NCI-H2196 (cell line): ENCODE measurements around the gene GDAP2.

Source experiments
- DNase-seq: peaks from one replicate; lab custom pipeline; 2025; ENCODE audit not compliant: unreplicated experiment; lab: John Stamatoyannopoulos, UW

Gene GDAP2

DNA sequence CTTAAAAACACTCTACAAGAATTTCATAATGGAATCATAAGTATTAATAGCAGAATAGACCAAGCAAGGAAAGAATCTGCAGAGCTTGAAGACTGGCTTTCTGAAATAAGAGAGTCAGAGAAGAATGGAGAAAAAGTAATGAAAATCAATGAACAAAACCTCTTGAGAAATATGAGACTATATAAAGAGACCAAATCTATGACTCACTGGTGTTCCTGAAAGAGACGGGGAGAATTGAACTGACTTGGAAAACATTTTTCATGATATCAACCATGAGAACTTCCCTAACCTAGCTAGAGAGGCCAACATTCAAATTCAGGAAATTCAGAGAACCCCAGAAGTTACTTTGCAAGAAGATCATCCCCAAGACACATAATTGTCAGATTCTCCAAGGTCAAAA is 85.6 kb downstream of the GDAP2 start:
- DNase-seq = no peak

DNA sequence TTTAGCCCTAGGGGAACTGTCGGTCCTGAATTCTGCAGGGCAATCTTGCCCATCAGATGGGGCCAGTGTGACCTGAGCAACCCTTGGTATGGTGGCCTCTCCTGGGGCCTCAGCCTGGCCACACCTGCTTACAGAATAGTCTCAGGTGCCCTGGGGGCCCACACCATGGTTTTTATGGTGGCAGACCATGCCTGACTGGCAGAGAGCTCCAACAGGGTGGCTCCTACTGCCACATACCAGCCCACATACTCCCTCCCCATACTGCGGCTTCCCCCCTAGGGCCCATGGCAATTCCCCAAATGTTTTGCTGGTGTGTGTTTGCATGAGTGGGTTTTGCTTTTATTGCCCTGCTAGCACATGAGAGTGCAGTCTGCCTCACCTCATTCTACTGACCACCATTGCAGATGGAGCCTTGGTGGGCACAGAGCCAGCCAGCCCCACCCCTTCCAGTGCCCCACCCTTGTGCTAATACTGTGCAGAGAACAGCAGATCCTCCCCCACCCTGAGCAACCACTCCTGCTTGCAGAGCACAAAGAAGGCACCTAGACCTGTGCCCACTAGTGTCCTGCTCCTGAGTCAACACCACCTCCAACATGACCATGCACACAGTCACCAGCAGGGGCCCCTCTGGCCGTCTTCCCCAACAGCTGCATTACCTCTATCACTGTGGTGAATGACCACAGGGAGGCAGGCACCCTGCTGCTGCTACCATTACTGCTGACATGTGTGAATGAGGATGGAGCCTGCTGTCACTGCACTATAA is 86.8 kb downstream of the GDAP2 start:
- DNase-seq = no peak

DNA sequence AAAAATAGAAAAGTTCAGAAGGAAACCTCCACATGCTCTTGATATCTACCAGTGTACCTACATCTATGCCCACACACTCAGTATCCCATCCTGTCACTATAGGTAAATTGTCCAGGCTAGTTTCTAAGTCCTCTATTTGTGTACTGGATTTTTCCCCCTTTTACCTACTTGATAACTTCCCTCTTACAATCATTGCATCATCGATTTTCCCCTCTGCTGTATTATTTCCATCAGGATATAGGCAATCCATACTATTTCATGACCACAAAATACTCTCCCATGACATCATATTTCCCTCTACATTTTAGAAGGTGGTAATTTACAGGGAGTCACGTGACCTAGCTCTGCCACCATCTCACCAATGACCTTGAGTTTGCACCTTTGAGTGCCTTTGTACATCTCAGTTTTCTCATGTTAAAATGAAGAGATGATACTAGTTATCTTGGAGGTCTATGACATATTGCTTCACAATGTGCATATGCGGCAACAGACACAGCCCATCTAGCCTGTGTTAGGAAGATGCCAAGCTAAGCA is 88.2 kb downstream of the GDAP2 start:
- DNase-seq = no peak

DNA sequence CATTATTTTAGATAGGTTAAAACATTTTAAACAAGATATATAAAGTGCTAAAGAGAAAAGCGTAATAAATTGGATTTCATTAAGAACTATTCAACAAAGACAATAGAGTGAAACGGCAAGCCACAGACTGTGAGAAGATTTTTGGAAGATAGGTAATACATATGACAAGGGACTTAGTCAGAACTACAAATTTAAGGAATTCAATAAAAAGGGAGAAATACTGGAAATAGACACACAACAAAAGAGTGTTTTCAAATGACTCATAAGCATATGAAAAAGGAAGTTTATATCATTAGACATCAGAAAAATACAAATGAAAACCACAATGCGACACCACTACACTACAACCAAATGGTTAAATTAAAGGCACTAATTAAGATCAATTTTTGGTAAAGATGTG is 90.5 kb downstream of the GDAP2 start:
- no peak for DNase-seq

DNA sequence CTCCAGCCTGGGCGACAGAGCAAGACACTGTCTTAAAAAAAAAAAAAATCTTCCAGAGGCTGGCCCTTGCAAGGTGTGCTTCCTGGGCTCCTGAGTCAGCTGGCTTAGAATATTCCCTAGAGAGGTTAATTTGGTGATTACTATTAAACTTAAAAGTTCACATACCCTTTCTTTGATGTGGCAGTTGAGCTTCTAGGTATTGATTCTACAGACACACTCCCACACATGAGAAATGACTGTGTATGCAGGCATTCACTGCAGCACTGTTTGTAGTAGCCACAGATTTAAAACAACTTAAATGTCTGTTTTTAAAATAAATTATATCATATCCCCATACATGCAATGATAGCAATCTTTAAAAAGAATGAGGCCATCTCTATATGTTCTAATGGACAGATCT is 93.4 kb downstream of the GDAP2 start:
- DNase-seq = no peak

DNA sequence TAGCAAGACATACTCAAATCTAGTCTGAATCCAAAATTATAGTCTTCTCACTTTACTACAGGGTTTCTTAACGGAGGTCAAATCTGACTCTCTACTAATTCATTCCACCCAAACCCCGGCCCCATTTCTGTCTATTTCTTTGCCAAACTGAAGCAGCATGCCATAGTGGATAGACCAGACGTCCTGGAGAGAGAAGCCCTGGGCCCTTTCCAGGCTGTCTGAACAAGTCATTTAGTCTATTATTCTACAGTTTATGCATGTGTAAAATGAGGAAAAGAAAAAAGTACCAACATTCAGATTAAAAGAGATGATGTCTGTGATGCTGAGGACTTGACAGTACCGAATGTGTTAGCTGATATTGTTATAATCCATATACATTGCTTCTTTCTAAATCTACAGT is 95.0 kb downstream of the GDAP2 start:
- DNase-seq = no peak

DNA sequence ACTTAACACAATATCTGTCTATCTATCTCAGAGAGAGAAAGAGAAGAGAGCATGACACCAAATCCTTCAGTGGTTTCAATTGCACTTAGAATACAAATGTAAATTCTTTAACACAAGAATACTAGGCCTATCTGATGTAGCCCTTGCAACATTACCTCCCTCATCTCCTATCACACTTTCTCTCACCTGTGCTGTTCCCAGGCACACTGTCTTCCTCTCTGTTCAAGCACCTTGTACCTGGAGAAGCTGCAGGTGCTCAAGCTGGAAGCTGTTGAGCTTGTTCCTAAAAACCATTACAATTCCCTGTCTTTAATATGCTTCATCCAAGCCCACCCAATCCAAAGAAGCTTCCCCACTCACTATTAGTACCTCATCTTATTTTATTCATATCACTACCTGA is 97.0 kb downstream of the GDAP2 start:
- no peak for DNase-seq

DNA sequence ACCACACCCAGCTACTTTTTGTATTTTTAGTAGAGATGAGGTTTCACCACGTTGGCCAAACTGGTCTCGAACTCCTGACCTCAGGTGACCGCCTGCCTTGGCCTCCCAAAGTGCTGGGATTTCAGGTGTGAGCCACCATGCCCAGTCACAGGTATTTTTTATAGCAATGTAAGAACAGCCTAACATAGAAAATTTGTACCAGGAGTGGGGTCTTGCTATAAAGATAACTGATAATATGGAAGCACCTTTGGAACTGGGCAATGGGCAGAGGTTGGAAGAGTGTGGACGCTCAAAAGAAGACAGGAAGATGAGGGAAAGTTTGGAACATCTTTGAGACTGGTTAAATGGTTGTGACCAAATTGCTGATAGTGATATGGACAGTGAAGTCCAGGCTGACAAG is 99.2 kb downstream of the GDAP2 start:
- no peak for DNase-seq

DNA sequence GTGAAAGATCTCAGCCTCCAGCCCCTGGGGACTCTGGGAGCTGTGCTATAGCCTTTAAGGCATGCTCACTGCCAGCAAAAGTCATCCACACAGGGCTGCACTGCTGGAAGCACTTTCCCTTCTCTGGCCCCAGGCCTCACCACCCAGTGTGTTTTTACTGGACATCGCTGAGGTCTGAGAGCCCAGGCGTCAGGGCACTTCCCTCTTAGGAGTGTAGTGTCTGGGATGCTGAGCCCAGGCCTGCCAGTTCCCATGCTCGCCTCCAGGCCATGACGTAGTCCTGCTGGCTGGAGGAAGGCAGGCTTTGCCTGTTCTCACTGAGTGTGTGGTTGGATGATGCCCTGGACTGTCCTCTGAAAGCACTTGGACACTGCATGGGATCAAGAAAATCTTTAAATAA is 101.2 kb downstream of the GDAP2 start:
- DNase-seq = no peak

DNA sequence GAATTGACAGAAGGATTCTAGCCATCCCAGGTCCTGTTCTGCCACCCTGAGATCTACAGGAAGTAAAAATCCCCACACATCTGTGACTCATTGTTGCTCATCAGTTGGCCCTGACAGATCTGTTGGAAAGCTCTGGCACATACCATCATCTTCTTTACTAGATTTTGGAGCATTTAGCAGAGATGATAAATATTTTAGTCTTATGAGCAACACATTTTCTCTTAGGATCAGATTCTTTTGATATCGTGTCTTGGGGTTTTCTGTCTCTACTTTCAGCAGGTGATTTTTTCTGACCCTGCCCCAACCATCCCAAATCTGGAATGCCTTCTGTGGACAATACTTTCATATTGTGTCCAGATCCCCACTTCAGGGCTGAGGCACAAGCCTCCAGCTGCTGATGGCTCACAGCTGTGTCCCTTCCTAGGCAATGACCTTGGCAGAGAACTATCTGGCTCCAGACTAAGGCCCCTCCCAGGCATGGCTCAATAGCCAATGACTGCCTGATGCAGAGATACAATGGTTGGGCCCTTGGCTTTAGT is 102.8 kb downstream of the GDAP2 start:
- DNase-seq = no peak

DNA sequence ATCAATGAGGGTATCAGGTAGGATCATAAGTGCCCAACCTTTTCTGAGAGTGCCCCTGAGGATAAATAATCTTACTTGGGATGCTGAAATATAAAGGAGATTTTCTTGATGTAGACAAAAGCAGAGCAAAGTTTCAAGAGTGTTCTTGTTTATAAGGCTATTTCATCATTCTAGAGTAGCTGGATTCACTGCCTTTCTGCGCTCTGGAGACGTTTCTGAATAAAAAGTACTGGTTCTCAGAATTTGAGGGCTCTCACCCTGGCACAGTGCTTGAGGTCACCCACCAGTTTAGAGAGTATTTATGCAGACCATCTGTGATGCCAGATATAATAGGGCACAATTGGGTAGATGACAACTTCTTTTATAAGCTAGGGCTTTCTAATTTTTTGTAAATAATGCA is 103.3 kb downstream of the GDAP2 start:
- DNase-seq = no peak

DNA sequence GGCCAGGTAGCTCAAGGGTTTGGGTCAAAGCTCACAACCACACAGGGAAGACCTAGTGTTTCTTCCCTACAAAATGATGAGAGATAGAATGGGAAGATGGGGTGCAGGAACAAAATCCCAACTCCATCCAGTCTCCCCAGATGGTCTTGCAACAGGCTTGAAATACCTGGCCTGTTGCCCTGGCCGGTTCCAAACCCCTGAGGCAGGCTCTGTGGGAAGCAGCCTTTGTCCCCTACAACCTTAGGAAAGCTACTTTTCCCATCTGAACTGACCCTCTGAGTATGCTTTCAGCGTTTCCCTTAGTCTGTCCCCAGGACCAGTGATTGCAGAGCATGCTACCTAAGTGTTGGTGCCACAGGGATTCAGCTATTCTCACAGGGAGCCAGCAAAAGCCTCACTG is 104.0 kb downstream of the GDAP2 start:
- DNase-seq = no peak

DNA sequence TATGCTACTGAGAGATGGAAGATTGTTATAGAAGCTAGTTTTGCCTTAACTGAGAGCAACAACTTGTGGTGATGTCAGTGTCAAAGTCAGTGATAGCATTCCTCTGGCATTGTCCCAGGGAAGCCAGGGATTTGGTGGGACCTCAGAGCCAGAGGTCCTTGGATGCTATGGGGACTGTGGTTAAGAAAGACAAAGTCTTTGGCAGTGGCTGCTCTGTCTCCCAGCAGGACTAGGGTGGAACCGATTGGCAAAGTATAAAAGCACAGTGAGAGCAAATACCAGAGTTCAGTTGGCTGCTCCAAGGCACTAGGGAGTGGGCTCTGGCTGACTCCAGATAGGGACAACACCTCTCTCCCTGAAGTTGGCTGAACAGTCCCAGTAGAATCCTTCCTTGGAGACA is 104.8 kb downstream of the GDAP2 start:
- DNase-seq = no peak

DNA sequence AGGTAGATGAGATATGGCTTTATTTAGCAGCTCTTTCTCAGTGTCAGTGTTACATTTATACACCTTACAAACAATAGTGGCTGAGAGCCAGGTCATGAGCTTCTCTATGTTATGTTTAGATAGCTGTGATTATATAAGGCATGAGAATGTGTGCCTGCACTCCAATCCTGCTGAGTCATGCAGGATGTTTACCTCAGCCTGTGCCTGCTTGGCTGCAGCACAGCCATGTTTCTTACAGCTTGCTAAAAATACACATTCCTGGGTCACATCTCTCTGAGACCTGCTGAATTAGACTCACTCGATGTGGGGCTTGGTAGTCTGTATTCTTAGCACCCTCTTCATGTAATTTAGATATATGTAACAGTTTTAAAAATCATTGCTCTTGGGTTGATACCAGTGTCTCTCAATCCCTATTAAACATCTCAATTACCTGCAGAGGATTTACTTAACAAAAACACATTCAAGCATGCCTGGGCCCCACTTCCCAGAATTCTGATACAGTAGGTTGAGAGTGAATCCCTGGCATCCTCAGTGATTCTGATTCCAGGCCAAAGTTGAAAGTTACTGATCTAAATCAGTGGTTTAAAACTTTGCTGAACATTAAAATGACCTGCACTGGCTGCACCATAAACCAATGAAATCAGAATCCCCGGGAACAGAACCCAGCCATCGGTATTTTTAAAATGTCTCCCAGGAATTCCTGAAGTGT is 107.5 kb downstream of the GDAP2 start:
- DNase-seq = no peak

DNA sequence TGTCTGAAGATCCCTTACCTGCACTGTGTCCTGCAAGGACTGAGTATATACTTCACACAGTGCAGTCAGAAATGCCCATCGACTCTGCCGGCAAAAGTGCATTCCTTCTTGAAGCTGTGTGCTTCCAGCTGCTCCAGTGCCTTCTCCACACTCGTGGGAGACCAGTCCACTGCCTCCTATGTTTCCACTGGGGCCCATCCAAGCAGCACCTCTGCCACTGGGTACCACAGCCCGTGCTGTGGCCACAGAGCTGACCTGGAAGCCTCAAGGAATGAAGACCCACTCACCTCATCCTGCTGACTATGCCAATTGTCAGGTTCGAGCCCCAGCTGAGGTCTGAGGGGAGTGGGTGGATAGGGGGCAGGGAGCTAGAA is 108.1 kb downstream of the GDAP2 start:
- no peak for DNase-seq

DNA sequence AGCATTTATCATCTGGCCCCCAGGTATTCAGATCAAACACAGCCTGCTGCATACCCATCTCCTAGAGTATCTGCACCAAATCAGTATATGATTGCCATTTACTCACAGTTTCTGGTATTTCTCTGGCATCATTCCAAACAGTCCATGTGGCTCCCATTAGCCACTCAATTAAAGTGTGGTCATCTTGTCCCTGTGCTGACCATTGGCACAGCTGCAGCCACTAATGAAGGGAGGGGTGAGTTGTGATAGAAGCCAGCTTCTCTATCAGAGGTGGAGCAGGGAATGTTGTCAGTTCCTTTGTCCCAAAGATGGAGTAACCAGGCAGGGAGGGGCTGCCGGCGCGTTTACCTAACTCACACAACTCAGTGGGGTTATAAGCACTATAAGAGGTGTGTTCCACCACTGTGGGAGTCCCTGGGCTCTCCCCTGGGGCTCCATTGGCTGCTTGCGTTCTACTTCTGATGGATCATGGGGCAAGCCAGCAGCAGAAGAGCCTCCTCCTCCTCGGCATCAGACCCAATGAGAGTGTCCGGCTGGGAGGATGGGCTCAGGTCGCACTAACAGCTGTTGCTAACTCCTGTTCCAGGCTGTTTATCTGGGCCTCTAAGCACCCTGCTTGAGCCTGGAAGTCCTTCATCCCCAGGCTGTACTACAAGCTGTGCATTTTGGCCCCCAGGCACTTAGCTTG is 108.6 kb downstream of the GDAP2 start:
- no peak for DNase-seq

DNA sequence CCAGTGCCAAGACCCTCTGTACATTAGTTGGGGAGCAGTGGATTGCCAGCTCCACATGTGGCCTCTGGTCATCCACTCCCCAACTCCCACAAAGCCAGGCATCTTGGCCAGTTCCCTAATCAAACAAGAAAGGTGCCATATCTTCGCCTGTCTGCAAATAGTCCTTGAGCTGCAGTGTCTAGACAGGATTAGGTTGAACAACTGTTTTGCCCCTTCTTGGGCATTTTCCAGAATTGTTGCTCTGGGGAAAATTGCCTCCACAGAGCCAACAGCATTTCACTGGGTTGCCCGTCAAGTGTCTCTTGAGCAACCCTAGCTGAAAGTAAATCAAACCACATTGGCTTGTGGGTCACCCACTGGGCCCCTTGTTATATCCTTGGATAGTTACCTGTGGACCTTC is 109.3 kb downstream of the GDAP2 start:
- DNase-seq = no peak

DNA sequence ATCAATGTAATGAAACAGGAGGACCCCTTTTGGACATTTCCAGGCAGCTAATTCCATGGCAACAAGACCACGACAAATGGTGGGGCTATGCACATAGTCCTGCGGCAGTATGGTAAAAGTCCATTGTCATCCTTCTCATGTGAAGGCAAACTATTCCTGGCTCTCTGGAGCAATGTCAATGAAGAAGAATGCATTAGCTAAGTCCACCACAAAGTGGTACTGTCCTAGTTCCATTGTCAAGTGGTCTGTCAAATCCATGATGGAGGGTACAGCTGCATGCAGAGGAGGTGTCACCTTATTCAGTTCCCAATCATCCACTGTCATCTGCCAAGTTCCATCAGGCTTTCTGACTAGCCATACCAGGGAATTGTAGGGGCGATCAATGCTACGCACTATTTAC is 110.1 kb downstream of the GDAP2 start:
- DNase-seq = no peak

DNA sequence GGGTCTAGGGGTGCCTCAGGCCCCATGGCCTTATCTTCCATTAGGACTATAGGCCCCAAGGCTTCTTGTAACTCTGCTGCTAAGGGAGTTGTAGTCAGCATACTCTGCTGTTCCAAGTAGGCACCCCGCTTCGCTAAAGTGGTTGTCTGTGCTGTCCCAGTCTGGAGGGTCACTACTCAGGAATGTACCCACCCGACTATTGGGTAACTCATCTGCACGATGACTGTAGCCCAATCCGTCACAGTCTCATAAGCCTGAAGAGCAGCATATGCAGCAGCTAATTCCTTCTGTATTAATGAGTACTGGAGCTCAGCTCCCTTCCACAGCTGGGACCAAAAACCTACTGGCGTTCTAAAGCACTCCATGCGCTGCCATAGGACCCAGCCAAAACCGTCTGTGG is 111.0 kb downstream of the GDAP2 start:
- DNase-seq = no peak

DNA sequence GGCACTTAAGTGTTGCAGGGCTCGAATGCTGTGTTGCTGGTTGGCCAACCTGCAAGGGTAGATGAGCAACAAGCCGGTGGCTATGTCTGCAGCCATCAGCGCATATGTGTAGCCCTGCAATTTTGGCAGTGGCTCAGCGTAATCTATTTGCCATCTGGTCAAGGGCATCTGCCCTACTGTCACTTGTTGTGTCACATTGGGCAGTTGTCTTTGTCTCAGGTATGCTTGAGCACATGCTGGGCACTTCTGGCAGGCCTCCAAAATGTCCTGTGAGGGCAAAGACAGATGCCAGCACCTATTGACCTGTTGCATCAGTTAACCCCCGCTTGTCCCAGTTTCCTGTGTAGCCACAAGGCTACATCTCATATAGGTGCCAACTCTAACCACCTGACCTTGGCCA is 111.8 kb downstream of the GDAP2 start:
- DNase-seq = no peak

DNA sequence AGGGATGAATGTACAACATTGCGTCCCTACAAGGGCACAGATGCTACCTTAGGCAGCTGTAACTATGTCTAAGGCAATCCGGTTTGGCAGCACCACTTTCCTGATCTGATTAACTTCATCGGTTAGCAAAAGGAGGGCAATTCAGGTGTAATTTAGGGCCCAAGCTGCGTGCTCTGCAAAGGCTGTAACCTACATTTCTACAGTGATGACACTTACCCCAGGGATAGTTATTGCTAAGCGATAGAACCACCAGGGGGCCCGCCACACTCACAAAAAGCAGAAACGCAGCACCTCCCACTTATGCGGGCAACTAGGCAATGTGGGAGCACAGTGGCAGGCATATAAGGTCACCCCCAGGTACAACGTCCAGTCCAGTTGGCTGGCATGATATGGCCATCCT is 113.5 kb downstream of the GDAP2 start:
- DNase-seq = no peak
